Stimulated activated CD4-positive, alpha-beta T cell treated with anti-CD3 and anti-CD28 coated beads, Interleukin-12 subunit alpha, Interleukin-12 subunit beta, amount 100 ng/mL, for 24 hours (primary cell): ENCODE results near the gene SLC14A1.

Experiments used
- DNase-seq, 2 experiments: peaks; one replicate each; pipeline ENCODE4 v3.0.0-alpha.2; 2020; ENCODE audit warnings: low read depth in 2 of 2

Gene SLC14A1

DNA sequence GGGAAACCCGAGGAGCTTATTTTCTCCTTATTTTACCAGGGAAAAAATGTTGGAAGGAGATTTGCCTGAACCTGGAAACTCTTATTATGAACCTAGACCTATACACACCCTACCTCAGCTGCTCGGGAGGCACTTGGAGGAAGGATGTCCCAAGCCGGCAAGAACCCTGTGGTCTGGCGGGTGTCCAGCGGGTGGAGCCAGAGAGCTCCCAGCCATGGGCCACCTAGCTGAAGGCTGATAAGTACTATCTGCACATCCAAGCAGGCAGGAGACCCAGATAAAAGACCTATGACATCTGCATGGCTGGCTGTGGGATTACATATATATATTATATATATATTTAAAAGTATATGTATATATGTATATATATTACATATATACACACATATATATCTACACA, 1.1 kb upstream of the SLC14A1 start:
- peak; percentile 40 to 72 for DNase-seq

DNA sequence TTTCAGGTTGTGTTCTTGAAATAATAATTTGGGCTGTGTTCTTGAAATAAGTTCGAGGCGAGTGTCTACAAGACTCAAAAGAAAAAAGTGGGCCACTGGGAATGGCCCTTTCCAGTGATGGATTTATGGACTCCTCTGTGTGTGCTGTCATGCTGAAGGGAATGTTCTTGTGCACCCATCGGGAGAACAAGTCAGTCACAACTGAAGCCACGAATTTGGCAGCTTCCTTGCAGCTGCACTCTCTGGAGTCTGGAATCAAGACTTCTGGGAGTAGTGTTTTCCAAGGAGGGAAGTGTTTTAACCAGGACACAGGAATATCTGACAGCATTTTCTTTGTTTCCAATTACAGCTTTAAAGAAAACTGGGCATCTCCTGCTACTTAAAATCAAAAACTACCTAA, 620 bp downstream of the SLC14A1 start:
- DNase-seq, result no peak

- DNase-seq, result no peak
These were observed 1.4 kb downstream of the SLC14A1 start for GRCh38 chr18:45725336-45725735.

DNA sequence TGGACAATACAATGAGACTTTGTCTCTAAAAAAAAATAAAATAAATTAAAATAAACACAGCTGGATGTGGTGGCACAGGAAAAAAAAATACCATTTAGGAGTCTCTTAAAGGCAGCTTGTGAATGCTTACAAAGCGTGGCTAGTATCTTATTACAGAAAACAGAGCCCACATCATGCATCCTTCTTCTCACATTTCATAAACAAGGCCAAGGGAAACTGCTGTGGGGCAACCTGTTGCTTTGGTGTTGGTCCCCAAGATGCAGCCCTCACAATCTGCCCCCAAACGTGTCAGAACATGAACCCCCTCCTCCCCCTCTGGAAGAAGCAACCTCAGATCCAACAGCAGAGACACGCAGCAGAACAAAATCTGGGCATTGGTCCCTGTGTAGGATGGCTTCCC, 2.6 kb downstream of the SLC14A1 start:
- DNase-seq, result no peak

- no peak for DNase-seq
These were observed 3.1 kb downstream of the SLC14A1 start for GRCh38 chr18:45727068-45727467.

GRCh38 chr18:45728336-45729010, 4.5 kb downstream of the SLC14A1 start:
- DNase-seq, result no peak

- no peak for DNase-seq
These were observed 7.0 kb downstream of the SLC14A1 start for GRCh38 chr18:45730832-45731575.

DNA sequence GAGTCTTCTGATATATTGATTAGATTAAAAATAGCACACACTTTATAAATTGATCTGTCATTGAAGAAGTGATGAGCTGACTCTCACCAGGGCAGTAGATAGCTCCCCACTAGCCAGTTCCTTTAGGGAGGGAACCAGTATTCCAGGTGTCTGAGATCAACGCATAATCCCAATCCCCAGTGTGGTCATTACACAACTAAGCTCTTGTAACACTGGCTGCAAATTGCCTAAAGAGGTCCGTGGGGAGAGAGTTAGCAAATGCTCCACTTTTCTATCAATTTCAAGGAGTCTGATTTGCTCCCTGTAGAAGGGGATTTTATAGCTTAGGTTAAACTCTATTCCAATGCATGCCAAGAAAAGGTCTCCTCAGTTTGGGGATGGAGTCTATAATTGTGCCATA, 7.7 kb downstream of the SLC14A1 start:
- no peak for DNase-seq

DNA sequence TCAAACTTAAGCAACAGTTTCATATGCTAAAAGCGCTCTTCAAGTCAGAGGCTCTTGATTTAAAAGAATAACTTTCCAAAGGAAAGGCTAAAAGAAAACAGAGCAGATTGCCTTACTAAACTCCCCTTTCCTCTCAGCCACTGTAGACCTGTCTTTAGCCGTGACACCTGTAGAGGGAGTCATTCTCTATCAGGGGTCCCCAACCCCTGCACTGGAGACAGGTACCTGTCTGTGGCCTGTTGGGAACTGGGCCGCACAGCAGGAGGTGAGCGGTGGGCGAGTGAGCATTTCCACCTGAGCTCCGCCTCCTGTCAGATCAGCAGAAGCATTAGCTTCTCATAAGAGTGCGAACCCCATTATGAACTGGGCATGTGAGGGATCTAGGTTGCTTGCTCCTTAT, 9.6 kb downstream of the SLC14A1 start:
- no peak for DNase-seq

- DNase-seq, result no peak
These were observed 10.5 kb downstream of the SLC14A1 start for GRCh38 chr18:45734505-45734904.

DNA sequence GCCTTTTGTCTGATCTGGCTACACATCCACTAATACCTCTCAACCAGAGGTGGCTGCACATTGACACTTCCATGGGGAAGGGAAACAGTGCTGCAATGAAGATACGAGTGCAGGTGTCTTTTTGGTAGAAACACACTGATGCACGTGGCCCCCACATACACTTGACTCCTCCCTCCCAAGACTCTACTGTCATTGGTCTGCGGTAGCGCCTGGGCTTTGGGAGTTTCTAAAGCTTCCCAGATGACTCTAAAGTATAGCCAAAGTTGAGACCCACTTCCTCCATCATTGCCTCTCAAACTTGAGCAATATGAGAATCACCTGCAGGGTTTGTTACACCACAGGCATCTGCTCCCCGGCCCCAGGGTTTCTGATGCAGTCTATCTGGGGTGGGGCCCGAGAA, 11.0 kb downstream of the SLC14A1 start:
- no peak for DNase-seq

- DNase-seq, result no peak
These were observed 14.7 kb downstream of the SLC14A1 start for GRCh38 chr18:45738660-45739059.

- DNase-seq, result no peak
These were observed 15.3 kb downstream of the SLC14A1 start for GRCh38 chr18:45739268-45739667.

DNA sequence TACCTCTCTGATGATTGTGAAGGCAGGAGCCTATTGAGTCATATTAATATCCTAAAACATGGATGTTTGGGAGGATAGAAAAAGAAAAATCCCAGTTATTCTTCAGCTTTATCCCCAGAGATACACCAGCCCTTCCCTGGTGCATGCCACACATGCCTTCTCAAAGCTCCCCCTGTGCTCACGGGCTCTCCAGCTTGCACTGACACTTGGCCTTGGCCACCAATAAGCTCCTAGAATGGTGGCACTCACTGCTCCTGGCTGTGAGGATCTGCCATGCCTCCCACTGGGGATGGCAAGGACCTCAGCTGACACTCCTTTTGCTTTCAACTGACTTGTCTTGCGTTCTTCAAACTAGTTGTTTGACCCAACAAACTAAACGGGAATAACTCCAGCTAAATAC, 15.9 kb downstream of the SLC14A1 start:
- DNase-seq, result no peak

- DNase-seq, result no peak
These were observed 17.1 kb downstream of the SLC14A1 start for GRCh38 chr18:45741056-45741455.

DNA sequence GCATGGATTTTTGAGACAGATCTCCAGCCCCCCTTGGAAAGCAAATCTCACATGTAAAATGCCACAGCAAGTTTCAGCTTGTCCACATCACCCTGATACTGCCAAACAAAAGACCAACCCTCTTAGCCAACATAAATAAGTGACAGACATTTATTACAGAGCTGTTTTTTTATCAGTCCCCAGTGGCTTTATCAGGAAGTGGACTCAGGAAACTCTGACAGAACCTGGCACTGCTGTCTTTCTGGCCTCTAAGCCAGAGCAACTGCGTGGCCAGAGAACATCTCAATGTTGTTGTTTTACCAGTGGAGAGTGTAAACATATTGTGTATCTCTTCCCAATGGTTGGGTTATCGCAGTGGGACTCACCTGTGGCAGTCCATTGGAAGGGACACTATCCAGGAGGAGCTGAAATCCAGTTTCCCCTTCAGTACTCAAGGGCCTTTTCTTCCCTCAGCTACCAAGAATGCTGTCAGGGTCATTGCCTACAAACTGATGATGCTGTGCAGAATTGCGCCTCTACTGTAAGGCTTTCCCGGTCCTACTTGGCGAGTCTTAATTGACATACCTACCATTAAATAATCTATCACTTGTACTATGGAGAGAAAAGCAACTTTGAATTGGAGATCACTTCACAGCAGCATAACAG, 22.0 kb downstream of the SLC14A1 start:
- DNase-seq, result no peak

DNA sequence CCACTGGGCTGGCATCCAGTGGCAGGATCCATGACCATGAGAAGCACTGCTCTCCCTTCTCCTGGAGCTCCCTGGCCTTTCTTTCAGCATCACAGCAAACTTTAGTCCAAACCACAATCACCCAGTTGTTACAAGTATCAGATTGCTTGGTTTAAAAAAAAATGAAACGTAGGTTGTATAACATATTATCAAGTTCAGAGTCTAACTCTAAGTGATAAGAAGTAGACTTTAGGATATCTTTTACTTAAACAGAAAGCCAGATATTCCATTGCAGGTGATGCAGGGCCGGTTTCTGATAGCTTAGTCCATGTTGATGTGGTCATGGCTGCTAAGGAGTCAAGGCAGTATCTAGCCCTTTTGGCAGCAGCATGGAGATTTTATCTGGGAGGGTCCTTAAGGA, 24.5 kb downstream of the SLC14A1 start:
- no peak for DNase-seq

GRCh38 chr18:45749918-45750689, 26.1 kb downstream of the SLC14A1 start:
- DNase-seq, result no peak

DNA sequence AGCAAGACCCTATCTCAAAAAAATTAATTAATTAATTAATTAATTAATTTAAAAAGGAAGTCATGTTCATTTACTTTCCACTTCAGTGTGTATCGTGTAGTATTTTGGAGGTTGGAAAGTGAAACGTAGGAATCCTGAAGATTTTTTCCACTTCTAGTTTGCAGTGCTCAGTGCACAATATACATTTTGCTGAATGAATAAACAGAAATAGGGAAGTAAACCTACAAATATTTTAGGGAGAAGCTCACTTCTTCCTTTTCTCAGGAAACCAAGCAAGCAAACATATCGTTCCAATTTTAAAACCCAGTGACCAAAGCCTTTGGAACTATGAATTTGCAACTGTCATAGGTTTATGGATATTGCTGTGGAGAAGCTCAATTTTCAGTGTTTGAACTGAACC, 27.8 kb downstream of the SLC14A1 start:
- DNase-seq, result no peak

GRCh38 chr18:45752681-45753080, 28.7 kb downstream of the SLC14A1 start:
- no peak for DNase-seq

GRCh38 chr18:45753286-45753685, 29.3 kb downstream of the SLC14A1 start:
- no peak for DNase-seq

GRCh38 chr18:45755934-45756333, 32.0 kb downstream of the SLC14A1 start:
- no peak for DNase-seq
